Measurements from ENCODE around the gene NSMCE3. TPM values are rescaled to one million over a fixed set of nuclear protein-coding genes. Genes with fewer than 3 reads are reported as not detected.

NSMCE3 gene
- total RNA-seq, 4 donors from 2014 or later = 4.6 to 8.8 (median 7.6) TPM

DNA sequence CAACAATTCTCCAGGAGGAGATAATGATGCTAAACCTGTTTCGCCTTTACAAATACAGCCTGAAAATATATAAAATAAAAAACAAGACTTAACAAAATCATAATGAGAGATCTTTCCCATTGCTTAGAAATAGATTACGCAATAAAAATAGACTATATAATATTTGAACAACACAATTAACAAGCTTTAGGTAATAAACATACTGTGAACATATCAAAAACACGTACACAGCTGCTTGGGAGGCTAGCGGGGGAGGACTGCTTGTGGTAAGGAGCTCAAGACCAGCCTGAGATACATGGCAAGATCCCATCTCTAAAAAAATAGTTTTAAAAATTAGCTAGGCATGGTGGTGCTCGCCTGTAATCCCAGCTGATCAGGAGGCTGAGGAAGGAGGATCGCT is 8.7 kb downstream of the NSMCE3 start:
- intact Hi-C loops (cut with DNase I; ENCODE audit: low total_unique reads) = no loop called here
- H3K4me3 ChIP-seq (ENCODE audit: low read depth, poor library complexity, severe bottlenecking) = no peak overlapping the region
- TF ChIP-seq POLR2A (IDR thresholded peaks at IDR 0.05) = no peak
- no peak for DNase-seq (ENCODE audit: low spot score in 2 of 2)
- 91 to 94% methylated on average over 6 of the region's 6 CpGs for WGBS, 2 donors

- no peak overlapping the region for H3K4me3 ChIP-seq (ENCODE audit: low read depth, poor library complexity, severe bottlenecking)
- no peak for DNase-seq (ENCODE audit: low spot score in 2 of 2)
- WGBS, 2 donors = 33 to 40% methylated on average over 1 of the region's 1 CpG
- intact Hi-C loops (cut with DNase I; ENCODE audit: low total_unique reads) = no loop called here
- TF ChIP-seq CTCF (IDR thresholded peaks at IDR 0.05) (no peak), POLR2A (IDR thresholded peaks at IDR 0.05) (no peak)
These were observed 10.4 kb downstream of the NSMCE3 start for GRCh38 chr15:29259233-29259632.

DNA sequence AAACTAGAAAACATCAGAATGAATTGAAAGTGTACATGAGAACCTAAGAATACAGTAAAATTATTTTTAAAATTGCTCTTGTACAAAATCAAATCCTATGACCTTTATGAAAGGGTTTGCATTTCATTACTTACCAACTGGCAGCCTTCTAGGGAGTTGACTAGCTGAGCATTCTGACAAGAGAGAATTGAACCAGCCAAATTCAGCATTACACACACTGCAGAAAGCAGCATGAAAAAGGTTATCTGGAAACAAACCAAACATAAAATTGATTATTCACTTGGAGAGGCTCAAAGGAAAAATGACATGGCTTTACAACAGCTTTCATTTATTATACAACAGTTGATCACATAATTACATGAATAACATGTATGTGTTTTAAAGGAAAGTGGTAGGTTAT is 17.4 kb downstream of the NSMCE3 start:
- DNase-seq (ENCODE audit: low spot score in 2 of 2) = no peak
- no peak for TF ChIP-seq CTCF (IDR thresholded peaks at IDR 0.05)
- no peak for TF ChIP-seq POLR2A (IDR thresholded peaks at IDR 0.05)
- intact Hi-C loops (cut with DNase I; ENCODE audit: low total_unique reads) = no loop called here
- no peak overlapping the region for H3K4me3 ChIP-seq (ENCODE audit: low read depth, poor library complexity, severe bottlenecking)

DNA sequence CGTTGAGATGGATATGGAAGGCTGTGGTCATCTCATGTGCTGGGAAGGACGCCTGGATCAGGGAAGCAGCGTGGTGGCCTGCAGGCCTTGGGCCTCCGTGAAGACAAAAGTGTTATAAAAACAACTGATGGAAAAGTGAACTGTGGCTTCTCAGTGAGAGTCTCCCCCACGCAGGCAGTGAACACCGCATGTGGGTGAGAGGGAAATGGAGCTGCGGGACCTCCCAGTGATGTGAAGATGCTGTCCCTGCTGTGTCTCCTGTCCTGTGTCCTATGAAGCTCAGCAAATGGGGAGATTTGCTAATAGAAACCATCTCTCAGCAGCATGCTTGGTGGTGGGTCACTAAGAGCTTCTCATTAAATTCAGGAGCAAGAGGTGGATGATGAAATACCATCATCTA is 25.1 kb downstream of the NSMCE3 start:
- intact Hi-C loops (cut with DNase I; ENCODE audit: low total_unique reads) = no loop called here
- no peak for TF ChIP-seq CTCF (IDR thresholded peaks at IDR 0.05)
- no peak for TF ChIP-seq POLR2A (IDR thresholded peaks at IDR 0.05)
- WGBS, 2 donors = 87 to 92% methylated on average over 7 of the region's 7 CpGs
- no peak for DNase-seq (ENCODE audit: low spot score in 2 of 2)
- no peak overlapping the region for H3K4me3 ChIP-seq (ENCODE audit: low read depth, poor library complexity, severe bottlenecking)

GRCh38 chr15:29244123-29244522 is 25.5 kb downstream of the NSMCE3 start:
- DNase-seq (ENCODE audit: low spot score in 2 of 2) = no peak
- TF ChIP-seq POLR2A (IDR thresholded peaks at IDR 0.05) (no peak), CTCF (IDR thresholded peaks at IDR 0.05) (no peak)
- intact Hi-C loops (cut with DNase I; ENCODE audit: low total_unique reads) = no loop called here
- WGBS, 2 donors = 91 to 96% methylated on average over 4 of the region's 4 CpGs
- no peak overlapping the region for H3K4me3 ChIP-seq (ENCODE audit: low read depth, poor library complexity, severe bottlenecking)

DNA sequence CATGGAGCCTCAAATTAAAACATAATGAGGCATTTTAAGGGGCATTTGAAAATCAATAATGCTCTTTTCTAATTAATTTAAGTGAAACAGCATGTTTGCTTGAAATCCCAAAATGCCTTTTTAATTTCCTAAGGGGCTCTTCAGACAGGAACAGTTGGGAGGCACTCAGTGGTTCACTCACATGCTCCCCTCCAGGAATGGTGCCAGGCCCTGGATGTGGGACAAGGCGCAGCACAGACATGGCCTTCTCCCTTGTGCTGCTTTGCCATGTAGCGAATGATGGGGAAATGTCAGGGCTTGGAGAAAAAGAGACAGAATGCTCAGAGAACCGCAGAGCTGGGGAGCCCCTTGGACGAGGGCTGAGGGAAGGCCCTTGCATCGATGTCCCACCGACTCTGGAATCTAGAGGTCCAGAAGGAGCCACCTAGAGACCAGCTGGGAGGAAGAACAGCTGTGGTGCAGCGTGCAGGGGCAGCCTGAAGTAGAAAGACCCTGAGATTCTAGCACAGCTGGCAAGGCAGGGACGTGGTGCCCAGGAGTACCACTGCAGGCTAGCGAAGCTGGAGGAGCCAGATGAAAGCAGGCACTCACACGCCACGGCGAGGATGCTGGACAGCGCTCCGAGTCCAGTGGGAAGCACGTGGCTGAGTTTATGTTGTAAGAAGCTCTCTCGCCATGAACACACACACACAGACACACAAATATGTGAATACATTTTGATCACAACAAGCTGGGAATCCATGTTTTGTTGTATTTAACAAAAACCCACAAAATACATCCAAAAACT is 27.0 kb downstream of the NSMCE3 start:
- TF ChIP-seq POLR2A (IDR thresholded peaks at IDR 0.05) = no peak
- TF ChIP-seq CTCF (IDR thresholded peaks at IDR 0.05) = no peak
- intact Hi-C loops (cut with DNase I; ENCODE audit: low total_unique reads) = no loop called here
- 53 to 69% methylated on average over 14 to 16 of the region's 16 CpGs for WGBS, 2 donors
- no peak for DNase-seq (ENCODE audit: low spot score in 2 of 2)
- no peak overlapping the region for H3K4me3 ChIP-seq (ENCODE audit: low read depth, poor library complexity, severe bottlenecking)
